Astrocyte of the spinal cord (primary cell): ENCODE measurements around the gene DUSP3.

ENCODE experiments used
- DNase-seq: peaks from one replicate; pipeline ENCODE4 v3.0.0; 2011; ENCODE audit warnings: low read depth, low spot score
- H3K4me3 ChIP-seq: 2 replicates; pipeline ENCODE4 v1.5.1; 2011; ENCODE audit warnings: low read depth, mild to moderate bottlenecking, low read length, moderate library complexity
- in situ Hi-C: cut with HindIII; loops from 2 replicates; pipeline ENCODE4 v1.10.0; 2017; ENCODE audit warnings: low sequenced_read_pairs
- TF ChIP-seq, protein P1 (sequence below): IDR thresholded peaks from 2 replicates; pipeline ENCODE4 v1.5.1; 2012; ENCODE audit warnings: low read depth, mild to moderate bottlenecking, low read length, inconsistent platforms

The DUSP3 gene

DNA sequence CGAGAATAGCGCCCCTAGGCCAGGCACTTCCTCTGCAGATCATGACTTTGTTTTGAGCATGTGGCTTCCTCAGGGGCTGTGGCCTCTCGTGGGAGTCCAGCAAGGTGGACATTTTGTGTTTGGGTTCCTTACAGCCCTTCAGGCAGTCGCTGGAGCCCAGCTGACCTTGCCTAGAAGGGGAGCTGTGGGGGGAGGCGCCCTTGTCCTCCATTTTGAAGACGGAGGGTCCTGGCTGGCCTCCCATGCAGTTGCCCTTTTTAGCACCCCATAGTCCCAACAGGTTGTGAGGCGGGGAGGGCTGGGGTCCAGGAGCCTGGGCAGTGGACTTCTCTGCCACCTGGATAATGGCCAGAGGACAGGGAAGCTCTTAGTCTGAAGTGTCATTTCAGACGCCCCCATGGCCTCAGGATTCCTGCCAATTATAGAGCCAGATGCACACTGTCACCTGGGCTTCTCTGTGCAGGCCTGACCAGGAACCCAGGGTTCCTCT, 21.6 kb downstream of the DUSP3 start:
- in situ Hi-C loops, result loop anchor here (10.0 kb wide), 1 partner anchor 62 kb away; no protein-coding TSS in a partner anchor
- DNase-seq, result no peak
- TF ChIP-seq, protein P1, sequence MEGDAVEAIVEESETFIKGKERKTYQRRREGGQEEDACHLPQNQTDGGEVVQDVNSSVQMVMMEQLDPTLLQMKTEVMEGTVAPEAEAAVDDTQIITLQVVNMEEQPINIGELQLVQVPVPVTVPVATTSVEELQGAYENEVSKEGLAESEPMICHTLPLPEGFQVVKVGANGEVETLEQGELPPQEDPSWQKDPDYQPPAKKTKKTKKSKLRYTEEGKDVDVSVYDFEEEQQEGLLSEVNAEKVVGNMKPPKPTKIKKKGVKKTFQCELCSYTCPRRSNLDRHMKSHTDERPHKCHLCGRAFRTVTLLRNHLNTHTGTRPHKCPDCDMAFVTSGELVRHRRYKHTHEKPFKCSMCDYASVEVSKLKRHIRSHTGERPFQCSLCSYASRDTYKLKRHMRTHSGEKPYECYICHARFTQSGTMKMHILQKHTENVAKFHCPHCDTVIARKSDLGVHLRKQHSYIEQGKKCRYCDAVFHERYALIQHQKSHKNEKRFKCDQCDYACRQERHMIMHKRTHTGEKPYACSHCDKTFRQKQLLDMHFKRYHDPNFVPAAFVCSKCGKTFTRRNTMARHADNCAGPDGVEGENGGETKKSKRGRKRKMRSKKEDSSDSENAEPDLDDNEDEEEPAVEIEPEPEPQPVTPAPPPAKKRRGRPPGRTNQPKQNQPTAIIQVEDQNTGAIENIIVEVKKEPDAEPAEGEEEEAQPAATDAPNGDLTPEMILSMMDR, result no peak
- no peak overlapping the region for H3K4me3 ChIP-seq

DNA sequence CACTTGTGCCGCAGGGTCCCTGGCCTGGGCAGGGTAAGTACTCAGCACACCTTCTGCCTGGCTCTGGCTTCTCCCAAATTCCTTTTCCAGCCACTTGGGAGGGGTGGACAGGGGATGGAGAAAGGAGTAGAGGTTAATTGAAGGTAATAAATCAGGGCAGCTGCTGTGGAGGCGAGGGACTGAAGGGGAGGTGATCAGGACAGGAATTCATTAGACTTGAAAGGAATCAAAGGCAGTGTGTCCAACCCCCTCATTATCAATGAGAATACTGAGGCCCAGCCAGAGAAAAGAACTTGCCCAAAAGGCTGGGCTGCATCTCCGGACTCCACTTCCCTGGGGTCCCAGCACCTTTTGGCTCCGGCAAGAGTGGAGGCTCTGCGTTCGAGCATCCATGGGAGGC, 22.6 kb downstream of the DUSP3 start:
- in situ Hi-C loops, result loop anchor here (10.0 kb wide), 1 partner anchor 61 kb away; no protein-coding TSS in a partner anchor
- TF ChIP-seq, protein P1, result no peak
- no peak for DNase-seq
- no peak overlapping the region for H3K4me3 ChIP-seq

DNA sequence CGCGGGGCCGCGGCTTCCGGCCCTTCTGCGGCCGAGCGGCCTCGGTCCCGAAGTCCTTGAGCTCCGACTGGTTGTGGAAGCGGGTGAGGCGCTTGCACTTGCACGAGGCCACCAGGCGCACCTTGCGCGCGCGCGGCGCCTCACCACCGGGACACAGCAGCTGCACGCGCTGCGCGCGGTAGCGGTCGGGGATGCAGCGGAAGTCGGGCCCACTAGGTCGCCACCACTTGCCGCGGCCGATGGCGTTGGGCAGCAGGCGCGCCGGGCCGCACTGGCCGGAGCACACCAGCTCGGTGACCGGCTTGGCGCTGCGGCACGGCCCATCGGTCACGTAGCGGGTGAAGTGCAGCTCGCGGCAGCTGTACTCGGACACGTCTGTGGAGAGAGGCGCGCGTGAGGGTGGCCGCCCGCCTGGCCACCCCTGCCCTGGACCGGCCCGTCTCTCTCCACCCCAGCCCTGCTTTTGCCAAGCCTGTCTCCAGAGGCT, 23.3 kb downstream of the DUSP3 start:
- TF ChIP-seq, protein P1, result no peak
- H3K4me3 ChIP-seq, result no peak overlapping the region
- in situ Hi-C loops, result loop anchor here (10.0 kb wide), 1 partner anchor 61 kb away; no protein-coding TSS in a partner anchor
- no peak for DNase-seq

DNA sequence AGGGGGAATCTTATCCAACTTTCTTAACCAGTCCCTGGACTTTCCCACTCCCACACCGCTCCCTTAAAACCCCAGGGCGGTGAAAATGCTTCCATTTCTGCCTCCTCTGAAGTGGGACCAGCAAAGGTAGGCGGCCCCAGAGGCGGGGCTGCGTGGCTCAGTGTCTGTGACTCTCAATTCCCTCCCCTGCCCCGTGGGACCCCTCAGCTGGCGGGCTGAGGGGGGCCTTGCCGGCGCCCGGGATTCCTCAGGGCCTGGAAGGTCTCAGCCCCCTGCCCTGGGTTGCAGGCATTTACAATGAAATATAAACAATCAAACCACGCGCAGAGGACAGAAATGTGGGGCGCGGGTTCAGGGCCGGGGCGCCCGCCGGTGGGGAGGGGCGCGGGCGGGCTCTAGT, 23.8 kb downstream of the DUSP3 start:
- in situ Hi-C loops, result loop anchor here (10.0 kb wide), 1 partner anchor 60 kb away; no protein-coding TSS in a partner anchor
- H3K4me3 ChIP-seq, result no peak overlapping the region
- no peak for DNase-seq
- TF ChIP-seq, protein P1, result no peak

DNA sequence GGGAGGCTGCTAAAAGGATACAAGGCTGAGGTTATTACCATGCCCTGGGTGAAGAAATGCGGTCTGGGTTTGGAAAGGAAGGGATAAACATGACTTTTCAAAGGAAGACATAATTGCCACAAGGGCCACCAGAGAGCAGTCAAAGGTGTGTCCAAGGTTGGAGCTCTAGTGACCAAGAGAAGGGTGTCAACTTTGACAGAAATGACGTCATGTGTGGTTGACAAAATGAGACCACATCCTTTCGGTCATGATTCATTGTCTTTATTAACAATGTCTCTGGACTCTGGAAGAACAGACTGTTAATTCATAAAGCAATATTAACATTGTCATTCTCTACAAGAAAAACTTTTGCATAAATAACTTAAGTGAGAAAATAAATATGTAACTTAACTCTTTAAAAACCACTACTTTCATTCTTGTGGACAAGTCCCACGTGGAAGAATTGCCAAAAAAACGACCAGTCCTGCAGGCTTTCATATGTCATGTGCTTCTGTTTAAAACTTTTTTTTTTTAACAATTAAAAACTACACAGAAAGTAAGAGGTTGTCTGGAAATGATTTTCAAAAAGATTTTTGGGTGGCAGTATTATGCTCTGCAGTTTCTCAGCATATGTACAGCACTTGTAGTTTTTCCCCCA, 25.2 kb downstream of the DUSP3 start:
- no peak overlapping the region for H3K4me3 ChIP-seq
- DNase-seq, result no peak
- TF ChIP-seq, protein P1, result no peak
- in situ Hi-C loops, result loop anchor here (10.0 kb wide), 1 partner anchor 59 kb away; no protein-coding TSS in a partner anchor

DNA sequence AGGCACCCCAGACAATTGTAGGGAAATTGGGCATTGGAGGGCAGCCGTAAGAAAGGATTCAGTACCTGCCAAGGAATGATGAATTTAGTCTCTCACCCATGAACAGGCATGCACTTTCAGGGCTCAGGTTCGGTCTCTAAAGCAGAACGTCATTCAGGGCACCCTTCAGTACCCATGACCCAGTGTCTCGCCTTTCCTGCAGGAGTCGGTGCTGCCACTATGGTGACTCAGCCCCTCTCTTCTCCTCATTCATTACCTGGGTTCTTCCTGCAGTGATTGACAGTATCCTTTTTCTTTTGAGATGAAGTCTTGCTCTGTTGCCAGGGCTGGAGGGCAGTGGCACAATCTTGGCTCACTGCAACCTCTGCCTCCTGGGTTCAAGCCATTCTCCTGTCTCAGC, 28.6 kb downstream of the DUSP3 start:
- DNase-seq, result no peak
- H3K4me3 ChIP-seq, result no peak overlapping the region
- in situ Hi-C loops, result loop anchor here (10.0 kb wide), 1 partner anchor 55 kb away; no protein-coding TSS in a partner anchor
- TF ChIP-seq, protein P1, result no peak
